ENCODE results near the gene SMAD6.
A peak's percentile ranks its signal among the peaks of the same experiment; 100 is the strongest.

DNA sequence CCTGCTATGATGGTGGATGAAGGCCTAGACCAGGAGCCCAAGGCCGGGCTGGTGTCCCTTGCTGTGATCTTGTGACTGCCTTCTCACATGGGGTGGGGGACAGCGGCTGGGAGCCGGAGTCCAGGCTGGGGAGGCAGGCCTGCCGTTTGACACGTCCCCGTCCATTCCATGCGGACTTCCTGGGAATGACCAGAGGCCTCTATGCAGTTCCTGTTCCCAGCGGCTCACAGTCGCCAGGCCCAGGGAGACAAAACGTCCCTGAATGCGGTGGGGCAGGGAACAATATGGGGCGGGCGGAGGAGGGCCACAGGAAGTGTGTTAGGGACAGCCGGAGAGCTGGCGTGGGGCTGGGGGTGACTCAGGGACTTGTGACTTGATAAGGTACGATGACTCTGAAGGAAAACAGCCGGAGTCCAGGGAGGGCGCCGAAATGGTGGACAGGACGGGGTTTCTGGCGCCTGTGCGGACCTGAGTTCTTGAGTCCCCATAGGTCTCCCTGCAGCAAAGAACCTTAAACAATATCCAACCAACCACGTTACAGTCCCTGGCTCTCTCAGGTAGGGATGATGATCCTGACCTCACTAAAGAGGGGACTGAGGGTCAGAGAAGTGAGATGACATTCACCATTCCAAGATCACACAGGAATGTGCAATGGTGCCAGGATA is 40.5 kb upstream of the SMAD6 start:
- TF ChIP-seq, protein P1, sequence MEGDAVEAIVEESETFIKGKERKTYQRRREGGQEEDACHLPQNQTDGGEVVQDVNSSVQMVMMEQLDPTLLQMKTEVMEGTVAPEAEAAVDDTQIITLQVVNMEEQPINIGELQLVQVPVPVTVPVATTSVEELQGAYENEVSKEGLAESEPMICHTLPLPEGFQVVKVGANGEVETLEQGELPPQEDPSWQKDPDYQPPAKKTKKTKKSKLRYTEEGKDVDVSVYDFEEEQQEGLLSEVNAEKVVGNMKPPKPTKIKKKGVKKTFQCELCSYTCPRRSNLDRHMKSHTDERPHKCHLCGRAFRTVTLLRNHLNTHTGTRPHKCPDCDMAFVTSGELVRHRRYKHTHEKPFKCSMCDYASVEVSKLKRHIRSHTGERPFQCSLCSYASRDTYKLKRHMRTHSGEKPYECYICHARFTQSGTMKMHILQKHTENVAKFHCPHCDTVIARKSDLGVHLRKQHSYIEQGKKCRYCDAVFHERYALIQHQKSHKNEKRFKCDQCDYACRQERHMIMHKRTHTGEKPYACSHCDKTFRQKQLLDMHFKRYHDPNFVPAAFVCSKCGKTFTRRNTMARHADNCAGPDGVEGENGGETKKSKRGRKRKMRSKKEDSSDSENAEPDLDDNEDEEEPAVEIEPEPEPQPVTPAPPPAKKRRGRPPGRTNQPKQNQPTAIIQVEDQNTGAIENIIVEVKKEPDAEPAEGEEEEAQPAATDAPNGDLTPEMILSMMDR (IDR thresholded peaks at IDR 0.05), result no peak
- TF ChIP-seq POLR2A (IDR thresholded peaks at IDR 0.05; ENCODE audit: low read depth) (no peak), POLR2AphosphoS5 (IDR thresholded peaks at IDR 0.05) (peak in 1 of 2 donors; percentile 23), EP300 (IDR thresholded peaks at IDR 0.05) (no peak)
